ENCODE data around the gene DUSP19. TPM values are rescaled to one million over a fixed set of nuclear protein-coding genes. Genes with fewer than 3 reads are reported as not detected.

The DUSP19 gene
- total RNA-seq, 1 donor from 2014 or later: 3.0 TPM

DNA sequence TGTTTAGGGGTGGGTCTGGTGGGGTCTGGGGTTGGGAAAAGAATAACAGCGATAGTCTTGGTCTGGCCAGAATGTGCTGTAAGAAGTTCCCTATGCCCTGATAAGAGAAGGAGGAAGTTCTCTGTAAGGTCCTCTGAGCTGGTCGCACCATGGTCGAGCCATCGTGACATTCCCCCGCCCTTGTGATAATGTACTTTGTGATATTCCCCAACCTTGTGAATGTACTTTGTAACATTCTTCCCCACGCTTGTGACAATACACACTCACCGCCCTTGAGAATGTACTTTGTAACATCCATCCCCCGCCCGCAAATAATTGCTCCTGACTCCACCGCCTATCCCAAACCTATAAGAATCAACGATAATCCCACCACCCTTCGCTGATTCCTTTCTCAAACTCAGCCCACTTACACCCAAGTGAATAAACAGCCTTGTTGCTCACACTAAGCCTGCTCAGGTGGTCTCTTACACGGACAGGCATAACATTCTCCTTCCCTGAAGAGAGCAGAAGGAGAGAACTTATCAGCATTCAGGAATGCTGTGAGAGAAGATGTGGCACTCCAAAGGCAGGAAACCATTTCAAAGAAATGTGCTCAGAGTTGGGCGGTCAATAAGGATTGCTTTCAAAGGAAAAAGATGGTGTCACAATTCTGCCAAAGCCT is 17.8 kb upstream of the DUSP19 start:
- intact Hi-C loops (cut with DNase I): no loop called here
- ATAC-seq: no peak
- no peak for DNase-seq (ENCODE audit: low spot score)

GRCh38 chr2:183063083-183063482 is 15.5 kb upstream of the DUSP19 start:
- ATAC-seq (no peak), DNase-seq (ENCODE audit: low spot score) (no peak)
- intact Hi-C loops (cut with DNase I): no loop called here

GRCh38 chr2:183068561-183068960 is 10.0 kb upstream of the DUSP19 start:
- ATAC-seq: no peak
- intact Hi-C loops (cut with DNase I): no loop called here

DNA sequence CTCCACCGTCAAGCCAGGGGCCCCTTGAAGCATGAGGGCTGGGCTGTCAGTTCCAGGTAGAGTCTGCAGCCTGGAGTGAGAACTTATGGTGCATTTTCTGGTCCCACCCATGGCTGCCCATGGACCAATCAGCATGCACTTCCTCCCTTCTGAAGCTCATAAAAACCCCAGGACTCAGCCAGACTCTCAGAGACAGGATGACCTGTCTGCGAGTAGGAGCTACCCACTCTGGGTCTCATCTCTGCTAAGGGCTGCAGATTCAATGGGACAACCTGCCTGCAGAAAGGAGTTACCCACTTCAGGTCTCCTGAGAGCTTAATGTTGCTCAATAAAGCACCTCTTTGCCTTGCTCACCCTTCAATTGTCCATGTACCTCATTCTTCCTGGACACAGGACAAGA is 9.4 kb upstream of the DUSP19 start:
- no peak for DNase-seq (ENCODE audit: low spot score)
- ATAC-seq: no peak
- intact Hi-C loops (cut with DNase I): no loop called here

More at GRCh38 chr2:183068561-183068960, 10.0 kb upstream of the DUSP19 start:
- no peak for DNase-seq (ENCODE audit: low spot score)

GRCh38 chr2:183070942-183071844 is 7.4 kb upstream of the DUSP19 start:
- intact Hi-C loops (cut with DNase I): no loop called here
- no peak for ATAC-seq
- DNase-seq (ENCODE audit: low spot score): no peak

GRCh38 chr2:183072177-183072576 is 6.4 kb upstream of the DUSP19 start:
- no peak for ATAC-seq
- intact Hi-C loops (cut with DNase I): no loop called here
- no peak for DNase-seq (ENCODE audit: low spot score)

DNA sequence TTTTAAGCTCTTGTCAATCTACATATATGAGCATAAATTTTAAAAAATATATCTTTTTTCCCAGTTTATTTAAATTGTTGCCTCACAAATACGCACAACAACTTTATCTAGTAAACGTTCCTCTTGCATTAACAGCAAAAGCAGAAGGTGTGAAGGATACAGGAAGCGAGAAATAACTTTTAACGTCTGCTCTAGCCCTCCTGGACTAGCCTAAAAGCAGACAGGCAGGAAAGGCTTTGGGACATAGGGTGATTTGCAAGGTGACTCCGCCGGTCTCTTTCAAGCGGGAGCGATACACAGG is 434 bp upstream of the DUSP19 start:
- DNase-seq (ENCODE audit: low spot score) (no peak), ATAC-seq (no peak)
- intact Hi-C loops (cut with DNase I): no loop called here

DNA sequence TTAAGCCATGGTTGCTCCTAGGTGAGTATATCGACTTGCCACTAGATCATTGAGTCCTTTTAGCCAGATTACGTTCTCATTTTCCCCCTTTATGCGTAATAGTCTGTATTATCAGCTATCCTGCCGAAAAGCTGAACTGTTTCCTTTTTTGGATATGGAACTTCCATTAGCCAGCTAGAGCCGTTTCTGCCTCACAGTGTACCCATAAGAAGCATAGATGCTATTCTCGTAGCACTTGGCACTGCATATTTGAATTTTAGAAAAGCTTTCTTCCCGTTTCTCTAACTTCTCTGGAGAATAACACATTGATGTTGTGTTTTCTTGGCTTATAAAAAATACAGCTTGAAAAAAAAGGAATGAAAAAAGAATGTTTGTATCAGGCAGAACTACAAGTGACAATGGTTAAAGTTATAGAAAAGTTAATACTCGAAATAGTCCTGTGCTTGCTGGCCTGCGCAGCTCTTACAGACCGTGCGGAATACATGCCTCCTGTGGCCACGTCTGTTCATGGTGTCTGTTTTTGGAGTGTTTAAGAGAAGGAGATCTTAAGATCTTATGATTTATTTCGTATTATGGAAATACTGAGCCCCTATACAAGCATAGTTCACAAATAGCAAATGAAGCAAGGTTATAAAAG is 710 bp downstream of the DUSP19 start:
- DNase-seq (ENCODE audit: low spot score): no peak
- peak; percentile 66 for ATAC-seq
- intact Hi-C loops (cut with DNase I): no loop called here

DNA sequence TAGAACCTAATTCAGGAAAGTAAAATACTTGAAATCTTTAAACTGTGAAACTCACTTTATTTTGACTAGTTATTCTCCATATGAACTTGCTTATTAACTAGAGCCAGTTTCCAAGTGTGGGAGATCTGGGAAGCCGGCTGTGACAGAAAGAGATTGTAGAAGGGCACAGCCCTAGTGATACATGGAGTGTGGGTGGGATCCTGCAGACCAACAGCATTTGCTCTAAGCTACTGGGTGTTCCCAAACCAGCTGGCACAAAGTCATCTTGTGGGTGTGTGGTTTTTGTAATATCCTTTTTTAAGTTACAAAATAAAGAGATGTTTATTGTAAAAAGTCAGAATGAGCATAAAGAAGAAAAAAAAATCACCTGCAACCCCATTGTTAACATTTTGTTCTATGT is 3.4 kb downstream of the DUSP19 start:
- ATAC-seq (no peak), DNase-seq (ENCODE audit: low spot score) (no peak)
- intact Hi-C loops (cut with DNase I): no loop called here

DNA sequence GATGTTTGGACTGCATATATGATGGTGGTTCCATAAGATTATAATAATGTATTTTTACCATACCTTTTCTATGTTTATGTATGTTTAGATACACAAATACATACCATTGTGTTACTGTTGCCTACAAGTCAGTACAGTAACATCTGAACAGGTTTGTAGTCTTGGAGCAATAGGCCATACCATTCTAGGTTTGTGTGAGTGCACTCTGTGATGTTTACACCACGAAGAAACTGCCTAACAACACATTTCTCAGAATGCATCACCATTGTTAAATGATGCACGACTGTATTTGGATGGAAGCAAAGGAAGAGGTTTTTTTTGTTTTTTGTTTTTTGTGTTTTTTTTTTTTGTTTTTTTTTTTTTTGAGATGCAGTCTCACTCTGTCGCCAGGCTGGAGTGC is 9.5 kb downstream of the DUSP19 start:
- no peak for DNase-seq (ENCODE audit: low spot score)
- no peak for ATAC-seq
- intact Hi-C loops (cut with DNase I): no loop called here

DNA sequence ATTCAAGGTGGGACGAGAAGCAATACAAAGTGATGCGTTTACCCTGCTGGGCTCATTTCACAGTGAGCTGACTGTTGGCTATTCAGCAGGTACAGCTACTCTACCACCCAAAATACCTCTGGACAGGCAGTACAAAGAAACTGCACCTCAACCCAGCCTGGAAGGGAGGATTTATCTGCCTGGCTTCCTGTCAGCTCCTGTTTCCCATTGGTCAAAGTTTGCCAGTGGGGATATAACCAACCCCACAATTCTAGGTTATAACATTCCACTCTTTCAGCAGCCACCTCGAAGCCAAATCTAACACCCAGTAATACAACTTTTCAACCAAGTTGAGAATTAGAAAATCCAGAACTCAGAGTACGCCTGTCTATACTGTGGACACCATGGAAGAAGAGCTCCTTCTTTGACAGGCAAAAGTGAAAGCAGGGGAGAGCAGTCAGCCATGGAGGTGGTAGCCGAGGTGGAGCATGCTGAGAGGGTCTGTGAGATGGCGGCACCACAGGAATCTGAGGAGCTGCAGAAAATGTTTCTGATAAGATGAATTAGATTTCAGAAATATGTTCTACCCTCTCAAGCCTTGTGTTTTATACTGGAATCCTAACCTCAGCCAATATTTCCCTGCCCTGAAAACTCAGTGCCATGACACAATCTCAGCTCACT is 10.8 kb downstream of the DUSP19 start:
- DNase-seq (ENCODE audit: low spot score) (no peak), ATAC-seq (no peak)
- intact Hi-C loops (cut with DNase I): no loop called here

DNA sequence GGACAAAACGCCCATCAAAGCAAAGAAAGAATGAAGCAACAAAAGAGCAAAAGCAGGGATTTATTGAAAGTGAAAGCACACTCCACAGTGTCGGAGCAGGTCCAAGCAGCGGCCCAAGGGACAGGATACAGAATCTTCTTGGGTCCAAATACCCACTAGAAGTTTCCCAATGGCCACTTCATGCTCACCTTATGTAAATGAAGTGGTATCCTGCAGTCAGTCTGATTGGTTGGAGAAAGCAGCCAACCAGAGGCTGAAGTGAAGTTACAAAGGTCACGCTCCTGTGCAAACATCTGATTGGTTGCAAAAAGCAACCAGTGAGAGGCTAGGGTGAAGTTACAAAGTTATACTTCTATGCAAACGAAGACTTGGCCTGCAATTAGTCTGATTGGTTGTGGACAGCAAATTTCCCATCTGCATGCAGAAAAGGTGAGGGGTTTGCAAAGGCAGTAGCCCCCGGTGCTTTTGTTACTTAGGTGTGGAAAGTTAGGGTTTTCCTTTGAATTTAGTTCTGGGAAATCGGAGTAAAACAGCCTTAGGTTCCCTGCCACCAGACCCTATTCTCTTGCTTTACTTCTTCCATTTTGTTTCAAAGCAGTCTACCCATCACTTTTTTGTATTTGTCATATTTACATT is 12.9 kb downstream of the DUSP19 start:
- intact Hi-C loops (cut with DNase I): no loop called here
- DNase-seq (ENCODE audit: low spot score): no peak
- no peak for ATAC-seq

GRCh38 chr2:183091954-183092345 is 13.4 kb downstream of the DUSP19 start:
- DNase-seq (ENCODE audit: low spot score) (no peak), ATAC-seq (no peak)
- intact Hi-C loops (cut with DNase I): no loop called here

DNA sequence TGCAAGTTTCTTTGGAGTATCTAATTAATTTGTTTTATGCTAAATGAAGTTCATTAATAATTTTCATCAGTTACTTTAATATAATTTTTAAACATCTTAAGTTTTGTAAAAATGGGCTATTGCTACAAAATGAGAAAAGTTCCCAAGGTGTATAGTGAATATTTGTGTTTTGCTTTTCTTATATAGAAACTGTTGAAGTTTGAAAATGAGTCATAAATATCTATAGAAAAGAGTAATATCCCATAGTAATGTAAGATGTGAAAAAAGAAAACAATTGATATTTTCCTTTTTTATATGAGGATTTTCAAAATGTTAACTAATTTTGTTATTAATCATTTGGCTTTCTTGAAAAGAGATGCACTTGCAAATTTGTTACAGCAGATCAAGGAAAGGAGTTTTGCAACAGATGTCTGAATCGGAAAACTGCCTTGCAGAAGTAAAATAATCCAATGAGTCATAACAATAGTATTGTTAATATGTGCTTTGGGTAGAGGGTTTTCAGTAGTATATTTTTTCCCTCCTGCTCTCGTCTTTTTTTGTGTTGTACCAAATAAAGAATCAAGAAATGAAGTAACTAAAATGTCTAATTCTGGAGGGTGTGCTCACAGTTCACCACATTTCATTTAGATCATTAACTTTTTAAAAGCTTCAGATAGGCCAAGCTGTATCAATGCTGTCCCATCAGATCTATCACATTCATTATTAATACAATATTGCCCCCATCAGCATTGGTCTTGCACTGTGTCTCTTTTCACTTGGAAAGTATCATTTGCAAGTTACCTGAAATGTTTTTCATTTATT is 15.5 kb downstream of the DUSP19 start:
- intact Hi-C loops (cut with DNase I): no loop called here
- ATAC-seq: no peak
- no peak for DNase-seq (ENCODE audit: low spot score)

DNA sequence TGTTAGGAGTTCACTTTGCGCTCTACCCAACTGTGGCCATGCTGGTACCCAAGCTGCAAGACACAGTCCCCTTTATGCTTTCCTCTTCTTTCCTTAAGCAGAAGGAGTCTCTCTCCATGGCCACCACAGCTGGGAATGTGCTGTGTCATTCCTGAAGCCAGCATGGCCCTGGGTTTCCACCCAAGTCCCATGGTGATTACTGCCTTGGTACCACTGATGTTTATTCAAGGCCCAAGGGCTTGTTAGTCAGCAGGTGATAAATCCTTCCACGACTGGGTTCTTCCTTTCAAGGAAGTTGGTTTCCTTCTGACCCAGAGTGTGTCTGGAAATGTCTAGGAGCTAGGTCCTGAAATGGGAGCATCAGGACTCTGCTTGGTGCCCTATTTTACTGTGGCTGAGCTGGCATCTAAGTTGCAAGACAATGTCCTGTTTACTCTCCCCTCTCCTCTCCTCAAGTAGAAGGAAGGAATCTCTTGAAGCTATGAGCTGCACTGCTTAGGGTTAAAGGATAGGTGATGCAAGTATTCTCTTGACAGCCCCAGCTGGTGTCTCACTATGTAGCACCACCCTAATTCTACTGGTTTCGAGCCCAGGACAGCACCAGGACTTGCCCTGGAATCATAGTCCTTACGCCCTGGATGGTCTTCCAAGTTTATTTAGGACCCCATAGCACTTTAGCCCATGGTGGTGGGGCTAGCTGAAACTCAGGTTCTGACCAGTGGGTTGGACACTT is 27.0 kb downstream of the DUSP19 start:
- DNase-seq (ENCODE audit: low spot score) (no peak), ATAC-seq (no peak)
- intact Hi-C loops (cut with DNase I): no loop called here

- DNase-seq (ENCODE audit: low spot score) (no peak), ATAC-seq (no peak)
- intact Hi-C loops (cut with DNase I): no loop called here
Observed at GRCh38 chr2:183112577-183112976, 34.0 kb downstream of the DUSP19 start.

- ATAC-seq: no peak
- no peak for DNase-seq (ENCODE audit: low spot score)
- intact Hi-C loops (cut with DNase I): no loop called here
Observed at GRCh38 chr2:183113630-183114029, 35.1 kb downstream of the DUSP19 start.

DNA sequence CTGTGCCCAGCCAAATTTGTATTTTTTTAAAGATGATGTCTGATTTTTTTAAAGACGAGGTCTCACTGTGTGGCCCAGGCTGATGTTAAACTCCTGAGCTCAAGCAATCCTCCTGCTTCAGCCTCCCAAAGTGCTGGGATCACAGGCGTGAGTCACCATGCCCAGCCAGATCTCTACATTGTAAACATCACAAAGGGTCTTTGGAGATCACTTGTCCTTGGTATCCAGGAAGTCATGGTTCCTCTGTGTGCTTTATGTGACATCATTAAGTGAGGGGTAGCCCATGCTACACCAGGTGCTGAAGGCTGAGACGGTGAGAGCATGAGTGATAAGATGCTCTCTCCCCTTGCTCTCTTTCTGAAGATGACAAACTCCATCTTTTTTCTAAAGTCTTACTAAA is 38.7 kb downstream of the DUSP19 start:
- intact Hi-C loops (cut with DNase I): no loop called here
- DNase-seq (ENCODE audit: low spot score) (no peak), ATAC-seq (no peak)

Data from sciatic nerve (tissue), 2 donors.